GM23338 (cell line): ENCODE results near the gene CLDN16. TPM values are rescaled to one million over a fixed set of nuclear protein-coding genes. Genes with fewer than 3 reads are reported as not detected.

ENCODE experiments used
- ATAC-seq: fragments of 200-7000 bp; cut with Tn5 transposase; 3 replicates; pipeline ENCODE4 v1.9.1; 2020
- DNase-seq: peaks from one replicate; pipeline ENCODE4 v3.0.0-alpha.2; 2015; ENCODE audit warnings: low spot score
- H2AFZ ChIP-seq: fragments of 200-600 bp; sonication (generic); 2 replicates; pipeline ENCODE4 v1.8.0; 2016; ENCODE audit warnings: antibody characterized with exemption, mild to moderate bottlenecking, moderate library complexity
- H3F3A ChIP-seq: fragments of 200-600 bp; sonication (generic); replicated peaks from 2 replicates; pipeline ENCODE4 v1.8.0; 2017; ENCODE audit warnings: antibody characterized with exemption, mixed run types, low read depth
- H3K27ac ChIP-seq: fragments of 200-600 bp; sonication (generic); 2 replicates; pipeline ENCODE4 v1.6.1; 2016; ENCODE audit warnings: low read depth
- H3K27me3 ChIP-seq: fragments of 200-600 bp; sonication (generic); 2 replicates; pipeline ENCODE4 v1.8.0; 2016; ENCODE audit warnings: mild to moderate bottlenecking, mixed run types, moderate library complexity; ENCODE audit not compliant: insufficient read depth
- H3K36me3 ChIP-seq: fragments of 200-600 bp; sonication (generic); 2 replicates; pipeline ENCODE4 v1.8.0; 2016; ENCODE audit warnings: mild to moderate bottlenecking; ENCODE audit not compliant: insufficient read depth
- H3K4me1 ChIP-seq: fragments of 200-600 bp; sonication (generic); 2 replicates; pipeline ENCODE4 v1.8.0; 2016; ENCODE audit warnings: mild to moderate bottlenecking, moderate library complexity; ENCODE audit not compliant: insufficient read depth
- H3K4me2 ChIP-seq: fragments of 200-600 bp; sonication (generic); 2 replicates; pipeline ENCODE4 v1.7.1; 2017; ENCODE audit warnings: mixed run types
- H3K4me3 ChIP-seq: fragments of 200-600 bp; sonication (generic); 2 replicates; pipeline ENCODE4 v1.6.1; 2016; ENCODE audit warnings: mixed run types
- H3K79me2 ChIP-seq: fragments of 200-600 bp; sonication (generic); replicated peaks from 2 replicates; pipeline ENCODE4 v1.8.0; 2017; ENCODE audit warnings: mild to moderate bottlenecking; ENCODE audit not compliant: insufficient read depth
- H3K9me2 ChIP-seq: fragments of 200-600 bp; sonication (generic); 2 replicates; pipeline ENCODE4 v1.8.0; 2017; ENCODE audit not compliant: insufficient read depth
- H4K20me1 ChIP-seq: fragments of 200-600 bp; sonication (generic); replicated peaks from 2 replicates; pipeline ENCODE4 v1.8.0; 2017; ENCODE audit warnings: mild to moderate bottlenecking; ENCODE audit not compliant: insufficient read depth
- H3K27ac Mint-ChIP-seq: 2 replicates; pipeline ENCODE4 v1.8.0; 2020; ENCODE audit warnings: inconsistent platforms, mild to moderate bottlenecking, moderate library complexity, mixed read lengths
- H3K27me3 Mint-ChIP-seq: 3 replicates; pipeline ENCODE4 v1.8.0; 2022; ENCODE audit warnings: low read depth, mild to moderate bottlenecking, moderate library complexity, mixed read lengths, inconsistent platforms; ENCODE audit not compliant: insufficient read depth, poor library complexity
- H3K36me3 Mint-ChIP-seq: 3 replicates; pipeline ENCODE4 v1.8.0; 2021; ENCODE audit warnings: low read depth, mild to moderate bottlenecking, inconsistent platforms, moderate library complexity, mixed read lengths
- H3K4me1 Mint-ChIP-seq: 3 replicates; pipeline ENCODE4 v1.8.0; 2020; ENCODE audit warnings: mild to moderate bottlenecking, inconsistent platforms, mixed read lengths
- H3K4me3 Mint-ChIP-seq: 3 replicates; pipeline ENCODE4 v1.8.0; 2021; ENCODE audit warnings: moderate library complexity, mild to moderate bottlenecking, inconsistent platforms, mixed read lengths
- H3K9me3 Mint-ChIP-seq: 3 replicates; pipeline ENCODE4 v1.8.0; 2020; ENCODE audit warnings: moderate library complexity, mild to moderate bottlenecking, inconsistent platforms, mixed read lengths
- CREB1 ChIP-seq: fragments of 250-450 bp; sonication (Bioruptor Pico); IDR thresholded peaks from 2 replicates; pipeline ENCODE4 v1.5.0; 2020; ENCODE audit warnings: low read depth, mild to moderate bottlenecking, moderate library complexity
- EZH2 ChIP-seq: fragments of 200-600 bp; sonication (generic); IDR thresholded peaks from one replicate; pipeline ENCODE4 v1.8.0; 2017; ENCODE audit warnings: antibody characterized with exemption, mild to moderate bottlenecking, low read depth; ENCODE audit not compliant: unreplicated experiment
- EZH2phosphoT487 ChIP-seq: fragments of 200-600 bp; sonication (generic); IDR thresholded peaks from one replicate; pipeline ENCODE4 v1.8.1; 2018; ENCODE audit warnings: antibody characterized with exemption; ENCODE audit not compliant: unreplicated experiment
- JUNB ChIP-seq: IDR thresholded peaks from one replicate; pipeline ENCODE4 v1.6.1; 2016; ENCODE audit warnings: antibody characterized with exemption; ENCODE audit not compliant: unreplicated experiment
- NANOG ChIP-seq: IDR thresholded peaks from 2 replicates; pipeline ENCODE4 v1.6.1; 2016; ENCODE audit warnings: antibody characterized with exemption, borderline replicate concordance
- POLR2AphosphoS5 ChIP-seq: IDR thresholded peaks from 2 replicates; pipeline ENCODE4 v1.6.1; 2016; ENCODE audit warnings: antibody characterized with exemption, low read depth
- STAT1 ChIP-seq: IDR thresholded peaks from one replicate; pipeline ENCODE4 v1.6.1; 2016; ENCODE audit warnings: antibody characterized with exemption; ENCODE audit not compliant: unreplicated experiment
- ZNF114 ChIP-seq: fragments of 250-450 bp; sonication (Bioruptor Pico); IDR thresholded peaks from 2 replicates; pipeline ENCODE4 v1.5.0; 2020; ENCODE audit warnings: mild to moderate bottlenecking, moderate library complexity
- ZNF331 ChIP-seq: fragments of 250-450 bp; sonication (Bioruptor Pico); IDR thresholded peaks from 2 replicates; pipeline ENCODE4 v1.5.0; 2020; ENCODE audit warnings: low read depth, mild to moderate bottlenecking, moderate library complexity
- polyA plus RNA-seq: library from polyadenylated mRNA; unstranded; fragments of >200 nt; fragmentation: Nextera tagmentation; extraction: Ambion mirVana; gene quantifications from 2 replicates; pipeline ENCODE4 v1.2.1, GENCODE V29; 2016
- total RNA-seq: library from RNA; depleted of rRNA; stranded (reverse); fragments of >200 nt; shearing (Covaris generic); gene quantifications from 2 replicates; pipeline ENCODE4 v1.2.3, GENCODE V29; 2014
- TF ChIP-seq, protein P1 (sequence below): IDR thresholded peaks from 2 replicates; pipeline ENCODE4 v1.6.1; 2016; ENCODE audit warnings: antibody characterized with exemption
- TF ChIP-seq, protein P2 (sequence below), 2 experiments: fragments of 200-600 bp in 1 of 2; sonication (generic) in 1 of 2; conservative IDR thresholded peaks; 2 replicates each; pipeline versions ENCODE4 v1.5.1 to v1.6.1; 2016 to 2017; ENCODE audit warnings: antibody characterized with exemption in 2 of 2, low read depth in 2 of 2, mild to moderate bottlenecking in 2 of 2, moderate library complexity in 1 of 2

The CLDN16 gene
- total and polyA plus RNA-seq, 2 experiments from 2014 or later: 0.06 TPM; not detected in 1

- Mint-ChIP-seq H3K4me3 (no peak overlapping the region), H3K4me1 (no peaks in the 10 kb centered on the region), H3K27me3 (no peaks in the 10 kb centered on the region), H3K36me3 (no peaks in the 10 kb centered on the region), H3K27ac (no peak overlapping the region), H3K9me3 (no peaks in the 10 kb centered on the region)
- ATAC-seq (no peak), DNase-seq (no peak)
- TF ChIP-seq ZNF331 (CRISPR knock-in tag): no peak
- no peaks in the 10 kb centered on the region for H3K79me2 ChIP-seq
- H3F3A ChIP-seq: no peaks in the 10 kb centered on the region
- H3K36me3 ChIP-seq: no peaks in the 10 kb centered on the region
- H2AFZ ChIP-seq: no peak overlapping the region
- no peak overlapping the region for H3K27ac ChIP-seq
- H3K27me3 ChIP-seq: no peaks in the 10 kb centered on the region
- no peak overlapping the region for H3K4me3 ChIP-seq
- no peak overlapping the region for H3K4me2 ChIP-seq
- H3K9me2 ChIP-seq: peaks cover 3% of the 10 kb centered on the region; the same call in 1 of the 2 replicates
- H3K4me1 ChIP-seq: no peaks in the 10 kb centered on the region
- no peaks in the 10 kb centered on the region for H4K20me1 ChIP-seq
Measured at GRCh38 chr3:190368881-190369280, 19.1 kb upstream of the CLDN16 start.

DNA sequence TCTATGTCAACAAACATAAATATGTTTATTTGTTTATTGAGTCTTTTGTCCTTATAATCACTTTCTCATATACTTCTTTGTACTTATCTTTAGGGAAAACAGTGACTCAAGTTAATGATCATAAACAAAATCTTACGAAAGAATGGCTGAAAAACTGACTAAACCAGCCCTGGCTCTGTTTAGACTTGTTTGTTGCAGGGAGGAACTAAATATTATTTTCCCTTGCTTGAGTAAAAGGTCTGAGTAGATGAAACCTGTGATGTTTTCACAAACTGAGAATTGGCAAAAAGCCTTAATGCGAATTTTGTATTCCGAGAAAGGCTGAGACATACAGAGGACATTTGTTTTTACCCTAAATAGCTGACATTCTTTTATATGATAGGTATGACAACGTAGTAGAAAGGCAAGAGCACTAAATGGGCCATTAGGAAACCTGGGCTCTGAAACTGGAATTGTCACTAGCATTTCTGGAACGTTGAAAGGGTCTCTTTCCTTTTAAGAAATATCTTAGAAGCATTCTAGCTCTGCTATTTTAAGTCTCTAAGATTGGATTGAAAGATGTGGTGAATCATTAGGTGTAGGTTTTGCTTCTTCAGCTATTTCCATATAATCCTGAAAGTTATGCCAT, 18.2 kb upstream of the CLDN16 start:
- Histone ChIP-seq H3K27me3 (no peaks in the 10 kb centered on the region), H3K4me1 (no peaks in the 10 kb centered on the region), H2AFZ (no peak overlapping the region), H3F3A (no peaks in the 10 kb centered on the region), H3K36me3 (no peaks in the 10 kb centered on the region), H3K79me2 (no peaks in the 10 kb centered on the region), H4K20me1 (no peaks in the 10 kb centered on the region), H3K9me2 (peaks cover 3% of the 10 kb centered on the region; the same call in 1 of the 2 replicates), H3K4me2 (no peak overlapping the region), H3K4me3 (no peak overlapping the region), H3K27ac (no peak overlapping the region)
- no peak for TF ChIP-seq JUNB
- no peak for TF ChIP-seq EZH2
- H3K36me3 Mint-ChIP-seq: no peaks in the 10 kb centered on the region
- H3K27me3 Mint-ChIP-seq: no peaks in the 10 kb centered on the region
- ATAC-seq: no peak
- H3K9me3 Mint-ChIP-seq: no peaks in the 10 kb centered on the region
- no peaks in the 10 kb centered on the region for H3K4me1 Mint-ChIP-seq
- H3K4me3 Mint-ChIP-seq: no peak overlapping the region
- H3K27ac Mint-ChIP-seq: no peak overlapping the region
- DNase-seq: no peak

- ATAC-seq (no peak), DNase-seq (no peak)
- no peak overlapping the region for H3K27ac ChIP-seq
- no peaks in the 10 kb centered on the region for H3K27me3 Mint-ChIP-seq
- H3K4me3 ChIP-seq: no peak overlapping the region
- H3K27me3 ChIP-seq: no peaks in the 10 kb centered on the region
- peaks cover 4% of the 10 kb centered on the region; the same call in 2 of the 3 replicates for H3K4me1 Mint-ChIP-seq
- no peak overlapping the region for H3K4me2 ChIP-seq
- H3K79me2 ChIP-seq: no peaks in the 10 kb centered on the region
- no peaks in the 10 kb centered on the region for H3K36me3 Mint-ChIP-seq
- H3K9me3 Mint-ChIP-seq: no peaks in the 10 kb centered on the region
- no peaks in the 10 kb centered on the region for H3F3A ChIP-seq
- no peak for TF ChIP-seq EZH2phosphoT487
- no peak for TF ChIP-seq POLR2AphosphoS5
- no peak for TF ChIP-seq STAT1
- no peak for TF ChIP-seq JUNB
- TF ChIP-seq, protein P1, sequence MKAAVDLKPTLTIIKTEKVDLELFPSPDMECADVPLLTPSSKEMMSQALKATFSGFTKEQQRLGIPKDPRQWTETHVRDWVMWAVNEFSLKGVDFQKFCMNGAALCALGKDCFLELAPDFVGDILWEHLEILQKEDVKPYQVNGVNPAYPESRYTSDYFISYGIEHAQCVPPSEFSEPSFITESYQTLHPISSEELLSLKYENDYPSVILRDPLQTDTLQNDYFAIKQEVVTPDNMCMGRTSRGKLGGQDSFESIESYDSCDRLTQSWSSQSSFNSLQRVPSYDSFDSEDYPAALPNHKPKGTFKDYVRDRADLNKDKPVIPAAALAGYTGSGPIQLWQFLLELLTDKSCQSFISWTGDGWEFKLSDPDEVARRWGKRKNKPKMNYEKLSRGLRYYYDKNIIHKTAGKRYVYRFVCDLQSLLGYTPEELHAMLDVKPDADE: no peak
- TF ChIP-seq NANOG: no peak
- TF ChIP-seq CREB1 (CRISPR knock-in tag): no peak
- TF ChIP-seq ZNF114 (CRISPR knock-in tag): no peak
- no peak for TF ChIP-seq EZH2
- no peak for TF ChIP-seq ZNF331 (CRISPR knock-in tag)
- TF ChIP-seq, protein P2, sequence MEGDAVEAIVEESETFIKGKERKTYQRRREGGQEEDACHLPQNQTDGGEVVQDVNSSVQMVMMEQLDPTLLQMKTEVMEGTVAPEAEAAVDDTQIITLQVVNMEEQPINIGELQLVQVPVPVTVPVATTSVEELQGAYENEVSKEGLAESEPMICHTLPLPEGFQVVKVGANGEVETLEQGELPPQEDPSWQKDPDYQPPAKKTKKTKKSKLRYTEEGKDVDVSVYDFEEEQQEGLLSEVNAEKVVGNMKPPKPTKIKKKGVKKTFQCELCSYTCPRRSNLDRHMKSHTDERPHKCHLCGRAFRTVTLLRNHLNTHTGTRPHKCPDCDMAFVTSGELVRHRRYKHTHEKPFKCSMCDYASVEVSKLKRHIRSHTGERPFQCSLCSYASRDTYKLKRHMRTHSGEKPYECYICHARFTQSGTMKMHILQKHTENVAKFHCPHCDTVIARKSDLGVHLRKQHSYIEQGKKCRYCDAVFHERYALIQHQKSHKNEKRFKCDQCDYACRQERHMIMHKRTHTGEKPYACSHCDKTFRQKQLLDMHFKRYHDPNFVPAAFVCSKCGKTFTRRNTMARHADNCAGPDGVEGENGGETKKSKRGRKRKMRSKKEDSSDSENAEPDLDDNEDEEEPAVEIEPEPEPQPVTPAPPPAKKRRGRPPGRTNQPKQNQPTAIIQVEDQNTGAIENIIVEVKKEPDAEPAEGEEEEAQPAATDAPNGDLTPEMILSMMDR (conservative IDR thresholded peaks at IDR 0.05; ENCODE audit: low read depth in 2 of 2): no peak
- H3K27ac Mint-ChIP-seq: no peak overlapping the region
- no peaks in the 10 kb centered on the region for H3K36me3 ChIP-seq
- H2AFZ ChIP-seq: no peak overlapping the region
- no peaks in the 10 kb centered on the region for H3K4me1 ChIP-seq
- no peak overlapping the region for H3K4me3 Mint-ChIP-seq
- H4K20me1 ChIP-seq: no peaks in the 10 kb centered on the region
- no peaks in the 10 kb centered on the region for H3K9me2 ChIP-seq
Measured at GRCh38 chr3:190370369-190370768, 17.6 kb upstream of the CLDN16 start.
